IMR-90 (cell line): ENCODE results near the gene PTGDS. TPM values are rescaled to one million over a fixed set of nuclear protein-coding genes. Genes with fewer than 3 reads are reported as not detected.

ENCODE experiments used
- ATAC-seq: fragments of 200-7000 bp; cut with Tn5 transposase; 2 replicates; pipeline ENCODE4 v1.9.1; 2020; ENCODE audit warnings: low read depth, mild to moderate bottlenecking, moderate library complexity
- BruUV-seq: library from RNA; stranded (reverse); fragments of 400-500 nt; replicated peaks from 2 replicates; lab custom pipeline; 2021; lab: Mats Ljungman, UMichigan
- CTCF ChIA-PET: fragments of 300-600 bp; formaldehyde crosslinking; extraction: SDS; loops from one replicate; lab custom pipeline; 2021; ENCODE audit warnings: antibody characterized with exemption; lab: Yijun Ruan, JAX
- POLR2A ChIA-PET: fragments of 300-600 bp; sonication (Branson Sonifier 250); formaldehyde crosslinking; loops from one replicate; lab custom pipeline; 2022; ENCODE audit warnings: antibody characterized with exemption; ENCODE audit not compliant: unreplicated experiment; lab: Charles Lee
- DNase-seq: peaks from one replicate; pipeline ENCODE4 v3.0.0; 2013
- H2AFZ ChIP-seq: replicated peaks from 2 replicates; pipeline ENCODE3; 2013; ENCODE audit warnings: low read length, mild to moderate bottlenecking; ENCODE audit not compliant: poor library complexity
- H2AK5ac ChIP-seq: 2 replicates; pipeline ENCODE4 v1.6.1; 2013; ENCODE audit warnings: low read depth, low read length, inconsistent platforms
- H2AK9ac ChIP-seq: replicated peaks from 2 replicates; pipeline ENCODE3; 2013; ENCODE audit warnings: mild to moderate bottlenecking, low read depth, low read length, moderate library complexity; ENCODE audit not compliant: poor library complexity
- H2BK120ac ChIP-seq: 2 replicates; pipeline ENCODE4 v1.6.1; 2013; ENCODE audit warnings: low read depth, low read length, inconsistent platforms
- H2BK15ac ChIP-seq: 3 replicates; pipeline ENCODE4 v1.6.1; 2013; ENCODE audit warnings: low read depth, low read length, inconsistent platforms
- H2BK20ac ChIP-seq: 2 replicates; pipeline ENCODE4 v1.6.1; 2013; ENCODE audit warnings: low read depth, mild to moderate bottlenecking, inconsistent platforms, low read length, moderate library complexity
- H2BK5ac ChIP-seq: 2 replicates; pipeline ENCODE4 v1.6.1; 2013; ENCODE audit warnings: mild to moderate bottlenecking, low read depth, low read length, inconsistent platforms; ENCODE audit not compliant: poor library complexity, severe bottlenecking
- H3K14ac ChIP-seq: replicated peaks from 2 replicates; pipeline ENCODE4 v1.6.1; 2013; ENCODE audit warnings: low read depth, low read length, inconsistent platforms
- H3K18ac ChIP-seq: 2 replicates; pipeline ENCODE4 v1.6.1; 2013; ENCODE audit warnings: low read depth, low read length, control low read depth
- H3K23ac ChIP-seq: 2 replicates; pipeline ENCODE4 v1.6.1; 2013; ENCODE audit warnings: low read depth, low read length, inconsistent platforms
- H3K27ac ChIP-seq: 2 replicates; pipeline ENCODE4 v1.5.1; 2013; ENCODE audit warnings: mild to moderate bottlenecking, control low read depth, low read length; ENCODE audit not compliant: insufficient read depth
- H3K27me3 ChIP-seq: 2 replicates; pipeline ENCODE4 v1.6.1; 2013; ENCODE audit warnings: low read length; ENCODE audit not compliant: control insufficient read depth, insufficient read depth
- H3K36me3 ChIP-seq: 2 replicates; pipeline ENCODE4 v1.6.1; 2013; ENCODE audit warnings: low read length, mixed read lengths; ENCODE audit not compliant: control insufficient read depth, insufficient read depth
- H3K4ac ChIP-seq: 2 replicates; pipeline ENCODE4 v1.6.1; 2013; ENCODE audit warnings: low read depth, low read length, inconsistent platforms
- H3K4me1 ChIP-seq: 2 replicates; pipeline ENCODE4 v1.6.1; 2013; ENCODE audit warnings: low read length, mixed read lengths; ENCODE audit not compliant: control insufficient read depth, insufficient read depth
- H3K4me2 ChIP-seq: 2 replicates; pipeline ENCODE4 v1.6.1; 2013; ENCODE audit warnings: low read depth, mild to moderate bottlenecking, control low read depth, low read length, moderate library complexity
- H3K4me3 ChIP-seq: 2 replicates; pipeline ENCODE4 v1.5.1; 2013; ENCODE audit warnings: low read depth, mild to moderate bottlenecking, control low read depth, low read length, moderate library complexity; ENCODE audit not compliant: insufficient read depth
- H3K56ac ChIP-seq: 2 replicates; pipeline ENCODE4 v1.6.1; 2013; ENCODE audit warnings: low read length, inconsistent platforms; ENCODE audit not compliant: insufficient read depth; ENCODE audit errors: extremely low read depth
- H3K79me1 ChIP-seq, 2 experiments: 2 replicates each; pipeline ENCODE4 v1.6.1; 2013; ENCODE audit warnings: low read length in 2 of 2, inconsistent platforms in 1 of 2, low read depth in 1 of 2
- H3K9ac ChIP-seq: 2 replicates; pipeline ENCODE4 v1.6.1; 2013; ENCODE audit warnings: low read depth, low read length, control low read depth
- H3K9me1 ChIP-seq: 2 replicates; pipeline ENCODE4 v1.6.1; 2013; ENCODE audit warnings: low read length, inconsistent platforms; ENCODE audit not compliant: insufficient read depth
- H3K9me3 ChIP-seq: 2 replicates; pipeline ENCODE4 v1.6.1; 2013; ENCODE audit warnings: low read length; ENCODE audit not compliant: control insufficient read depth, insufficient read depth
- H4K20me1 ChIP-seq: 2 replicates; pipeline ENCODE4 v1.6.1; 2013; ENCODE audit warnings: low read length, inconsistent platforms; ENCODE audit not compliant: insufficient read depth
- H4K5ac ChIP-seq: 2 replicates; pipeline ENCODE4 v1.6.1; 2013; ENCODE audit warnings: mild to moderate bottlenecking, low read depth, low read length, control low read depth
- H4K8ac ChIP-seq, 2 experiments: 2 replicates each; pipeline ENCODE4 v1.6.1; 2013; ENCODE audit warnings: low read depth in 2 of 2, low read length in 2 of 2, control low read depth in 1 of 2, inconsistent platforms in 1 of 2
- H4K91ac ChIP-seq: 2 replicates; pipeline ENCODE4 v1.6.1; 2013; ENCODE audit warnings: low read depth, low read length, inconsistent platforms; ENCODE audit not compliant: insufficient read depth
- CEBPB ChIP-seq: IDR thresholded peaks from 2 replicates; pipeline ENCODE4 v1.6.1; 2012; ENCODE audit warnings: low read depth, low read length, improper control_type of control experiment
- CHD1 ChIP-seq: IDR thresholded peaks from 2 replicates; pipeline ENCODE4 v1.6.1; 2012; ENCODE audit warnings: low read depth, low read length, improper control_type of control experiment
- MAFK ChIP-seq: IDR thresholded peaks from 2 replicates; pipeline ENCODE4 v1.6.1; 2012; ENCODE audit warnings: low read depth, low read length, improper control_type of control experiment
- MAZ ChIP-seq: IDR thresholded peaks from 2 replicates; pipeline ENCODE4 v1.6.1; 2012; ENCODE audit warnings: low read depth, mild to moderate bottlenecking, low read length, improper control_type of control experiment, moderate library complexity, borderline replicate concordance
- NFE2L2 ChIP-seq: fragments of 150-350 bp; IDR thresholded peaks from 2 replicates; pipeline ENCODE4 v1.6.1; 2016; ENCODE audit warnings: low read depth, mild to moderate bottlenecking, low read length
- RCOR1 ChIP-seq: IDR thresholded peaks from 2 replicates; pipeline ENCODE4 v1.6.1; 2012; ENCODE audit warnings: mild to moderate bottlenecking, low read length, improper control_type of control experiment; ENCODE audit not compliant: insufficient replicate concordance
- WGBS, 2 experiments: methylation state at CpG; one replicate each; pipeline versions ENCODE4 v1.1.5 to v1.1.7; 2013; ENCODE audit warnings: missing lambda C conversion rate in 2 of 2; ENCODE audit not compliant: insufficient read length in 1 of 2; ENCODE audit errors: extremely low coverage in 2 of 2; 5-methylcytosine and 5-hydroxymethylcytosine counted together
- dilution Hi-C: fragments of 300-500 bp; cut with HindIII; formaldehyde crosslinking; loops from one replicate; pipeline ENCODE4 v1.14.3; 2018; ENCODE audit warnings: low sequenced_read_pairs; ENCODE audit not compliant: unreplicated experiment
- in situ Hi-C: fragments of 300-500 bp; cut with MboI; formaldehyde crosslinking; loops from 3 replicates; pipeline ENCODE4 v1.14.3; 2019; ENCODE audit warnings: low sequenced_read_pairs, inconsistent platforms, mixed read lengths
- intact Hi-C: fragments of 100-400 bp; cut with micrococcal nuclease; formaldehyde crosslinking; loops from 2 replicates; pipeline ENCODE4 v1.10.0; 2022
- polyA plus RNA-seq, 3 experiments: library from polyadenylated mRNA; depleted of rRNA; stranded (reverse); fragments of >200 nt; gene quantifications; 2 replicates each; pipeline ENCODE4 v1.2.3, GENCODE V29; 2012; ENCODE audit warnings: low replicate concordance in 1 of 3
- total RNA-seq: library from RNA; depleted of rRNA; stranded (reverse); fragments of >200 nt; gene quantifications from 2 replicates; pipeline ENCODE4 v1.2.3, GENCODE V29; 2012
- TF ChIP-seq, protein P1 (sequence below): fragments of 150-350 bp; IDR thresholded peaks from 2 replicates; pipeline ENCODE4 v1.6.1; 2017; ENCODE audit warnings: mild to moderate bottlenecking, antibody characterized with exemption, low read length, low read depth

PTGDS gene
- total and polyA plus RNA-seq, 2 of the 4 experiments (the other 2 are of a cell fraction): 1.2 TPM; not detected in 1

DNA sequence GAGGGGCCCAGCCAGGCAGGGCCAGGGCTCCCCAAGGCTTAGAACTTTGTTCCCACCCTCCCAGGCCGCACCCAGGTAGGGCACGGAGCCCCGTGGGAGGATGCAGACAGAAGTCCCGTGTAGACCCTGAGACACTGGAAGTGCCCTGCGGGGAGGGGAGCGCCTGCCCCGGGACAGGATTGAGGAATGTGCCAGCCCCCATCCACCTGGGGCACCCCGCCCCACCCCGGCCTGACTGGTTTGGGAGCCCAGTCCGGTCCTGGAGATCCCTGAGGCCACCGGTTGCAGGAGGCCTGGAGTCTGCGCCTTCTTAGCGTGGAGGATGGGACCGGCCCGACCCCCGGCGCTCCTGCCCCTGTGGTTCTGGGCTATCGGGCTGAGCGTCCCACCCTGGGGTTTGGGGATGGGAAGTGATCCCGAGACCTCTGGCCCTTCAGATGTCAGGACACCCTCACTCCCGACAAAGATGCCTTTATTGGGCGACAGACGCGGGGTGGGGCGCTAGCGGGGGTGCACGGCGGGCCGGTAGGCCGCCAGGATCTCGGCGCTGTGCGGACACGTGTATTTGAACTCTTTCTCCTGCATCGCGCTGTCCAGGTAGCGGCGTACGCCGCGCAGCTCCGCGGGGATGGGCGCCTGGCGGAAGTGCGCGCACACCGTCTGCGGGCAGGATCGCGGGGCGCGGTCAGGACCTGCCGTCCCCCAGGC, 17.0 kb downstream of the PTGDS start:
- Histone ChIP-seq H3K4me3 (no peak overlapping the region), H3K79me1 (peaks cover 6 to 16% of the 10 kb centered on the region in 2 experiments; a peak in 3 of 4 replicates), H3K4ac (no peak overlapping the region), H3K36me3 (peaks cover 5% of the 10 kb centered on the region; the same call in 1 of the 2 replicates), H3K27ac (no peak overlapping the region), H2BK120ac (no peak overlapping the region), H3K23ac (no peak overlapping the region), H3K9ac (no peak overlapping the region), H2BK5ac (no peak overlapping the region), H4K91ac (no peak overlapping the region), H3K27me3 (peaks cover 5% of the 10 kb centered on the region; the same call in 1 of the 2 replicates), H3K4me2 (no peak overlapping the region), H3K9me3 (peaks cover 6% of the 10 kb centered on the region), H4K5ac (no peak overlapping the region), H3K9me1 (peaks cover 8% of the 10 kb centered on the region), H3K18ac (no peak overlapping the region), H2BK20ac (no peak overlapping the region), H2AFZ (no peak overlapping the region), H4K20me1 (no peaks in the 10 kb centered on the region; the same call in 1 of the 2 replicates), H2AK9ac (no peak overlapping the region), H4K8ac (no peak overlapping the region), H2AK5ac (no peak overlapping the region), H3K14ac (no peak overlapping the region), H3K4me1 (peaks cover 23% of the 10 kb centered on the region), H3K56ac (no peak overlapping the region), H2BK15ac (no peak overlapping the region)
- DNase-seq: no peak
- ChIA-PET CTCF (no interaction called here), POLR2A (no interaction called here)
- no peak for ATAC-seq
- intact Hi-C loops (no loop called here), in situ Hi-C loops (no loop called here), dilution Hi-C loops (no loop called here)
- TF ChIP-seq RCOR1 (no peak), MAZ (no peak), NFE2L2 (no peak), MAFK (no peak), CHD1 (no peak), CEBPB (no peak)
- TF ChIP-seq, protein P1, sequence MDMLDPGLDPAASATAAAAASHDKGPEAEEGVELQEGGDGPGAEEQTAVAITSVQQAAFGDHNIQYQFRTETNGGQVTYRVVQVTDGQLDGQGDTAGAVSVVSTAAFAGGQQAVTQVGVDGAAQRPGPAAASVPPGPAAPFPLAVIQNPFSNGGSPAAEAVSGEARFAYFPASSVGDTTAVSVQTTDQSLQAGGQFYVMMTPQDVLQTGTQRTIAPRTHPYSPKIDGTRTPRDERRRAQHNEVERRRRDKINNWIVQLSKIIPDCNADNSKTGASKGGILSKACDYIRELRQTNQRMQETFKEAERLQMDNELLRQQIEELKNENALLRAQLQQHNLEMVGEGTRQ: no peak
- BruUV-seq: no TSS peak
- 77% methylated on average over 30 of the region's 54 CpGs; no CpG with 5 or more reads in 1 of the 2 experiments for WGBS, 2 experiments
